Ectodermal cell (in vitro differentiated cells): ENCODE results near the gene MROH2B.

Experiments used
- H3K27ac ChIP-seq: 2 replicates; pipeline ENCODE4 v1.7.0; 2013; ENCODE audit warnings: mild to moderate bottlenecking, low read depth, low read length; ENCODE audit not compliant: insufficient read depth, poor library complexity, severe bottlenecking
- H3K27me3 ChIP-seq: 2 replicates; pipeline ENCODE4 v1.7.0; 2013; ENCODE audit warnings: mild to moderate bottlenecking, low read length; ENCODE audit not compliant: insufficient read depth, control insufficient read depth, poor library complexity, severe bottlenecking
- H3K36me3 ChIP-seq: one replicate; pipeline ENCODE4 v1.7.0; 2013; ENCODE audit warnings: low read length; ENCODE audit not compliant: control insufficient read depth, insufficient read depth
- H3K4me1 ChIP-seq: one replicate; pipeline ENCODE4 v1.7.0; 2013; ENCODE audit warnings: low read length; ENCODE audit not compliant: control insufficient read depth, insufficient read depth
- H3K4me3 ChIP-seq: 2 replicates; pipeline ENCODE4 v1.7.0; 2013; ENCODE audit warnings: low read depth, low read length, control low read depth; ENCODE audit not compliant: insufficient read depth
- H3K9me3 ChIP-seq: 2 replicates; pipeline ENCODE4 v1.7.0; 2013; ENCODE audit warnings: mild to moderate bottlenecking, low read length, moderate library complexity; ENCODE audit not compliant: control insufficient read depth
- WGBS, 2 experiments: methylation state at CpG; one replicate each; pipeline ENCODE4 v1.1.7; 2013; ENCODE audit warnings: missing lambda C conversion rate in 2 of 2; 5-methylcytosine and 5-hydroxymethylcytosine counted together

The MROH2B gene

GRCh38 chr5:41093803-41094202 is 22.7 kb upstream of the MROH2B start:
- no peaks in the 10 kb centered on the region for H3K9me3 ChIP-seq
- 100% methylated on average over 1 of the region's 1 CpG for WGBS, 2 experiments
- no peaks in the 10 kb centered on the region for H3K4me1 ChIP-seq
- H3K4me3 ChIP-seq = no peak overlapping the region
- no peak overlapping the region for H3K27ac ChIP-seq
- no peaks in the 10 kb centered on the region for H3K36me3 ChIP-seq
- no peaks in the 10 kb centered on the region for H3K27me3 ChIP-seq

- H3K27ac ChIP-seq = no peak overlapping the region
- 89 to 94% methylated on average over 2 of the region's 2 CpGs for WGBS, 2 experiments
- no peaks in the 10 kb centered on the region for H3K36me3 ChIP-seq
- no peaks in the 10 kb centered on the region for H3K4me1 ChIP-seq
- no peaks in the 10 kb centered on the region for H3K27me3 ChIP-seq
- H3K4me3 ChIP-seq = no peak overlapping the region
- no peaks in the 10 kb centered on the region for H3K9me3 ChIP-seq
Measured at GRCh38 chr5:41087461-41087860, 16.3 kb upstream of the MROH2B start.

- Histone ChIP-seq H3K4me1 (no peaks in the 10 kb centered on the region), H3K9me3 (no peaks in the 10 kb centered on the region), H3K36me3 (no peaks in the 10 kb centered on the region), H3K27me3 (no peaks in the 10 kb centered on the region), H3K4me3 (no peak overlapping the region), H3K27ac (no peak overlapping the region)
- WGBS, 2 experiments = 88 to 89% methylated on average over 7 of the region's 7 CpGs
Measured at GRCh38 chr5:41083306-41083705, 12.2 kb upstream of the MROH2B start.

GRCh38 chr5:41071975-41072374 is 833 bp upstream of the MROH2B start:
- Histone ChIP-seq H3K36me3 (no peaks in the 10 kb centered on the region), H3K27me3 (no peaks in the 10 kb centered on the region), H3K27ac (no peak overlapping the region), H3K9me3 (no peaks in the 10 kb centered on the region), H3K4me3 (no peak overlapping the region), H3K4me1 (no peaks in the 10 kb centered on the region)
- 100% methylated on average over 1 of the region's 2 CpGs for WGBS, 2 experiments

- no peaks in the 10 kb centered on the region for H3K9me3 ChIP-seq
- WGBS, 2 experiments = 100% methylated on average over 1 to 2 of the region's 2 CpGs
- H3K27me3 ChIP-seq = no peaks in the 10 kb centered on the region
- H3K36me3 ChIP-seq = no peaks in the 10 kb centered on the region
- no peaks in the 10 kb centered on the region for H3K4me1 ChIP-seq
- no peak overlapping the region for H3K27ac ChIP-seq
- no peak overlapping the region for H3K4me3 ChIP-seq
Measured at GRCh38 chr5:41067714-41068568, 3.2 kb downstream of the MROH2B start.

- Histone ChIP-seq H3K27me3 (no peaks in the 10 kb centered on the region), H3K36me3 (no peaks in the 10 kb centered on the region), H3K9me3 (no peaks in the 10 kb centered on the region), H3K27ac (no peak overlapping the region), H3K4me3 (no peak overlapping the region), H3K4me1 (no peaks in the 10 kb centered on the region)
- WGBS, 2 experiments = 89 to 95% methylated on average over 4 to 5 of the region's 6 CpGs
Measured at GRCh38 chr5:41065691-41066335, 5.3 kb downstream of the MROH2B start.

- Histone ChIP-seq H3K9me3 (no peaks in the 10 kb centered on the region), H3K36me3 (no peaks in the 10 kb centered on the region), H3K27me3 (no peaks in the 10 kb centered on the region), H3K4me3 (no peak overlapping the region), H3K4me1 (no peaks in the 10 kb centered on the region), H3K27ac (no peak overlapping the region)
- WGBS, 2 experiments = 92% methylated on average over 9 of the region's 9 CpGs
Measured at GRCh38 chr5:41057940-41058339, 13.2 kb downstream of the MROH2B start.

GRCh38 chr5:41057231-41057630 is 13.9 kb downstream of the MROH2B start:
- Histone ChIP-seq H3K27ac (no peak overlapping the region), H3K4me1 (no peaks in the 10 kb centered on the region), H3K9me3 (no peaks in the 10 kb centered on the region), H3K27me3 (no peaks in the 10 kb centered on the region), H3K4me3 (no peak overlapping the region), H3K36me3 (no peaks in the 10 kb centered on the region)
- WGBS, 2 experiments = 95 to 98% methylated on average over 4 to 5 of the region's 5 CpGs

GRCh38 chr5:41048986-41049385 is 22.2 kb downstream of the MROH2B start:
- 17 to 23% methylated on average over 2 of the region's 2 CpGs for WGBS, 2 experiments
- no peaks in the 10 kb centered on the region for H3K36me3 ChIP-seq
- H3K27me3 ChIP-seq = no peaks in the 10 kb centered on the region

GRCh38 chr5:41043109-41043747 is 27.9 kb downstream of the MROH2B start:
- H3K4me1 ChIP-seq = no peaks in the 10 kb centered on the region
- 95 to 96% methylated on average over 1 of the region's 1 CpG for WGBS, 2 experiments
- no peaks in the 10 kb centered on the region for H3K36me3 ChIP-seq
- no peak overlapping the region for H3K4me3 ChIP-seq
- no peak overlapping the region for H3K27ac ChIP-seq
- H3K27me3 ChIP-seq = no peaks in the 10 kb centered on the region
- no peaks in the 10 kb centered on the region for H3K9me3 ChIP-seq

More at GRCh38 chr5:41048986-41049385, 22.2 kb downstream of the MROH2B start:
- H3K4me1 ChIP-seq = no peaks in the 10 kb centered on the region
- no peak overlapping the region for H3K4me3 ChIP-seq
- no peaks in the 10 kb centered on the region for H3K9me3 ChIP-seq
- H3K27ac ChIP-seq = no peak overlapping the region
